K562 treated with DMSO at 1 percent for 4 hours (cell line): ENCODE measurements around the gene TRIM24. TPM values are rescaled to one million over a fixed set of nuclear protein-coding genes. Genes with fewer than 3 reads are reported as not detected.

Experiments used
- total RNA-seq: library from RNA; unstranded; fragments of 300-600 nt; gene quantifications from 2 replicates; pipeline ENCODE4 v1.2.3, GENCODE V29; 2022; ENCODE audit not compliant: insufficient read depth

TRIM24 gene
- total RNA-seq: 25.1 and 30.1 TPM in 2 replicates

GRCh38 chr7:138460176-138460648, at the start of gene TRIM24:
TSS of gene TRIM24 (plus strand) at chr7:138460259. CDS start at chr7:138460549, 290 bp downstream.

Other genes starting within 250 kb of the TRIM24 start
- not detected in 2 replicates for gene SVOPL, start 241.1 kb downstream of the TRIM24 start, total RNA-seq